Left lobe of liver (tissue), 2 donors: ENCODE measurements around the gene TBC1D22A. TPM values are rescaled to one million over a fixed set of nuclear protein-coding genes. Genes with fewer than 3 reads are reported as not detected.
"Not testable (repeated sequence)": the region's sequence is repeated elsewhere in the genome, so short reads cannot be mapped to it uniquely, and the experiment has no call there.

ENCODE experiments used
- ATAC-seq: fragments of 200-7000 bp; cut with Tn5 transposase; one replicate; pipeline ENCODE4 v1.9.1; 2020; ENCODE audit warnings: mild to moderate bottlenecking, moderate library complexity
- DNase-seq: peaks from one replicate; pipeline ENCODE4 v3.0.0-alpha.2; 2020; ENCODE audit warnings: low spot score
- total RNA-seq: library from RNA; stranded (reverse); gene quantifications from one replicate; pipeline ENCODE4 v1.2.1, GENCODE V29; 2021
- donor health status: DM: no; HTN: no; CAD: no; lungs with moderate emphysema.
- donor health status: DM: no; HTN: yes; CAD: no.

Gene TBC1D22A
- total RNA-seq, 1 donor from 2014 or later: 12.4 TPM

DNA sequence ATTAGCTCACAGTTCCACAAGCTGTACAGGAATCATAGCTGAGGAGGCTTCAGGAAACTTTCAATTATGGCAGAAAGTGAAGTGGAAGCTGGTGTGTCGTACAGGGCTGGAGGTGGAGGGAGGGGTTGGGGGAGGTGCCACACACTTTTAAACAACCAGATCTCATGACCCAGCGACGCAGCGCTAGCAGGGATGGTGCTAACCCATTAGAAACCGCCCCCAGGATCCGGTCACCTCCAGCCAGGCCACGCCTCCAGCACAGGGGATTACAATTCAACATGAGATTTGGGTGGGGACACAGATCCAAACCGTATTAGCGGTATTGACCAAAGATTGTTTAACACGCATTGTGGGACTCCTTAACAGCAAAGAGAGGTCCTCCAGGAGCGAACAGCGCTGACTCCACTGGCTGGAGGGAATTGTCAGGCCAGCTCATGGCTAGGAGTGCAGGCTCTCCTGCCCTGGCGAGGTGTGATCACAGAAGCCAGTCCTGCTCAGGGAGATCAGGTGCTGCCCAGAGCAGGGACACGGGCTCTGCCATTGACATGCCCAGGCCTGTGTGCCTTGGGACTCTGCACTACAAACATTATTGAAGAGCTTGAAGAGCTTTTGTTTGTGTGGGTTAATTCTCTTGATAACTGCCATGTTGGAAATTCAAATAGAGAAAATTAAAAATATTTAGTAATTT, 215.3 kb downstream of the TBC1D22A start:
- ATAC-seq (no peak), DNase-seq (no peak)

DNA sequence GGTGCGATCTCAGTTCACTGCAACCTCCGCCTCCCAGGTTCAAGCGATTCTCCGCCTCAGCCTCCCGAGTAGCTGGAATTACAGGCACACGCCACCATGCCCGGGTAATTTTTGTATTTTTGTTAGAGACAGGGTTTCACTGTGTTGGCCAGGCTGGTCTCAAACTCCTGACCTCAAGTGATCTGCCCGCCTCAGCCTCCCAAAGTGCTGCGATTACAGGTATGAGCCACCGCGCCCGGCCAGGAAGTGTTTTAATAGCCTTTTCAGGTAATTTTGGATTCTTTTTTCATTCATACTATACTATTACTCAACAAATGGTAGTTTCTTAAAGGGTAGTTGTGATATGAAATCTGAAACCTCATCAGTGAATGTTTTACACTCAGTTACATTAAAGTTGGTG, 216.2 kb downstream of the TBC1D22A start:
- not testable (repeated sequence) for ATAC-seq, DNase-seq

DNA sequence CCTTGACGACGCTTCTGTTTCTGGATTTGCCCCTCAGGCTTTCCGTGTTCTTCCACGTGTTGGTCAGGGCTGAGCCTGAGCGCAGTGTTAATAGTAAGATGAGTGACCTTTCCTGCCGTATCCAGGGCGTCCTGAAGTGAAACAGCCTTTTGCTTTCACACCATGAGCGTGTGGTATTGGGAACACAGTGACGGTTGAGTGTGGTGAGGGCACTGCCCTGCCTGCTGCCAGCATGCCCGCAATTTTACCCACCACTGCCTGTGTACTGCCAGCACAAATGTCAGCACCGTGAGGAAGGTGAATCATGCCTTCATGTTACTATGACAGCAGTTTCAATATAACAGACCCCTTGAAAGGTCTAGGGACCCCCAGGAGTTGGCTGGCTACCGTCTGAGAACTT, 217.1 kb downstream of the TBC1D22A start:
- no peak for DNase-seq
- no peak for ATAC-seq

DNA sequence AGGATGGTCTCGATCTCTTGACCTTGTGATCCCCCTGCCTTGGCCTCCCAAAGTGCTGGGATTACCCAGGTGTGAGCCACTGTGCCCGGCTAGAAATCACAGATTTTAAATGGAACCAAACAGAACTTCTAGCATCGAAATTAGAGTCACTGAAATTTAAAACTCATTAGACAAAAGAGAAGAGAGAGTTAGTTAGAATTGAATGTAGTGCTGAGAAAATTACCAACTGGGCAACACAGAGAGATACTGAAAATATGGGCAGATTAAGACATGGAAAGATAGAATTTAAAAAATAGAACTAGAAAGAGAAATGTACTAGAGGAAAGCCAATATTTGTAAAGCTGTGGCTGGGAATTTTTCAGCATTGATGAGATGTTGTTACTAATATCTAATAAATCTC, 217.9 kb downstream of the TBC1D22A start:
- no peak for ATAC-seq
- no peak for DNase-seq

DNA sequence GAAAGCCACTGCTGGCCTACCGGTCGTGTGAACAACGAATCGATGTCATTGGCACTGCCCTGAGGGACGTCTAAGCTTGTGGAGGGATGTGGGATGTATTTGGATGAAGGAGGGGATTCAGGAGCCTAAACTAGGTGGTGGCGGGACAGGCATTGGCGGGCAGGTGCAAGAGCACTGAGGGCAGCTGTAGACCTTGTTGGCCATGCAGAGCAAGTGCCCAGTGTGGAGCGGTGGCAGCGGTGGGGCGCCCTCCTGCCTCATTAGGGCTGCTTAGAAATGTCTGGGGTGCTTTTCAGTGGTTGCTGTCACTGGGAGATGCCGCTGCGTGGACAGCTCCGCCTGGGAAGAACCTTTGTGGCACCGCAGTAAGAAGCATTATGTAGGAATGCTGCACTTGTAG, 220.2 kb downstream of the TBC1D22A start:
- ATAC-seq: no peak
- DNase-seq: no peak

DNA sequence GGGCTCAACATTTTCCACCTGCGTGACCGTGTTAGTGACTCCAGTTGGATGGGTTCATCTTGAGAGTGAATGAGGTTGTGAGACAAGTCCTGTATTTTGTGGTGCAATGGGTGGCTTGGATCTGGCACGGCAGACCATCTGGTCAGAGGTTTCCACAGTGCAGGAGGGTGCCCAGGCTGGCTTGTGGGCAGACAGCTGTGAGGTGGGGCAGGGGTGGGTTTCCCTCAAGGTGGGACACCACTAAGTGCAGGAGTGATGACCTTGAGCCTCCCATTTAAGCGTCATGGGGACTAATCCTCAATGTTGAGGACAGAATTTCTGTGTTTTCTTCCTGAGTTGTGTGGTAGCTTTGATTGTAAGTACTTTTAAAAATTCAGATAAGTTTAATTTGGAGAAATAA, 220.6 kb downstream of the TBC1D22A start:
- DNase-seq (no peak), ATAC-seq (no peak)

DNA sequence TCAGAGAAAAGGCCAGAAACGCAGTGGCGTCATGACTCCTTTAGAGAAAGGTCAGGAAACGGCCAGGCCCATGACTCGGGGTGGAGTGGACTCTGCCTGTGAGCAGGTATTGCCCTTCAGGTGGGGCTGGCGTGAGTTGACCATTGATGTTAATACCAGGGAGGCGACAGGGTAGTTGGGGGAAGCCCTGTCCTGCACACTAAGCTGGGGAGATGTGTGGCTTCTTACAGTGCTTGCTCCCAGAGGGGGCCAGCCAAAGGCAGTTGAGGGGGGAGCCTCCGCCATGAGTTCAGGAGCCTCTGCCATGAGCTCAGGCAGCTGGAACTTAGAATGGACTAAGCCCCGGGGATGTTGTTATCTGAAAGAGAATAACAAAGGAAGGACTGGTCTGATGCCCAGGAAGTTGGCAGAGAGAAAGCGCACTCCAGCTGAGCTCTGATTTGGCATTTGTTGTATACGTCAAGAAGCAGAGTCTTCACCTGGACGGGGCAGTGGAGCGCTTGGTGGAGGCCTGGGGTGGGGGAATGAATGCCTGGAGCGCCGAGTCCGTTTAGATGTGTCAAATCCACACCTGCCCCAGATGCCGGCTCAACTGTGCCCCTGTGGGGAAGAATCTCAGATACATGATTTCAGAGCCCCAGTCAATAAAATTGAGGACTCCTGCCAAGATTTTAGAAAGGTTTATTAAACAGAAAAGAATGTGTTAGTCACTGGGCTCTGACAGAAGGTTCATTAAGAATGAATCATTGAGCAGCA, 222.5 kb downstream of the TBC1D22A start:
- DNase-seq (no peak), ATAC-seq (peak; percentile 19)

DNA sequence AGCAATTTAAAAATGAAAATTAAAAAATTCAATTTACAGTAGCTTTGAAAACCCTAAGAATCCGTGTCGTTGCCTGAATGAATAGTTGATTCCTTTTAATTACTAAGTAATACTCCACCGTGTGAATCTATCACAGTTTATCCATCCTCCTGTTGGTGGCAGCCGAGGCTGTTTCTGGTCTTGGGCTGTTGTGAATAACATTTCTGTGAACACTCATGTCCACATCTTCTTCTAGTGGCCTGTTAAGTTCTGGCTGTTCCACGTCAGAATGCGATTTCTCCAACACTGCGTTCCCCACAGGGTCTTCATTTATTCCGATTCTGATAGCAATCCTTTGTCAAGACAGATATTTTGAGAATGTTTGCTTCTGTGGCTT, 223.0 kb downstream of the TBC1D22A start:
- DNase-seq (no peak), ATAC-seq (no peak)

DNA sequence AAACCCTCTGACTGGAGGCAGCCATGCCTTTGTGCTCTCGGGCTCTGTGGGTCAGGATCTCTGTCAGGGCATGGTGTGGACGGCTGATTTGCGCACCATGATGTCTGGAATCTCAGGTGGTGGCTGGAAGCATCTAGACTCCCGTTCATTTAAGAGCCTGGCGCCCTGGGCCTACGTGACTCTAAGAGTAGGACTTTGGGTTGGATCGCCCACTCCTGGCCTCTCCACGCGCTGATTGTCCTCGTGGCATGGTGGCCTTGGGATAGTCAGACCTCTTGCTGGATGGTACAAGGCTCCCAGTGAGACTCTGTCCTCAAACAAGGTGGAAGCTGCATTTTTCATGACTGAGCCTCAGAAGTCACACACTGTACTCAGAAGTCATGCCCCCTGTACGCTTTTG, 224.3 kb downstream of the TBC1D22A start:
- no peak for DNase-seq

DNA sequence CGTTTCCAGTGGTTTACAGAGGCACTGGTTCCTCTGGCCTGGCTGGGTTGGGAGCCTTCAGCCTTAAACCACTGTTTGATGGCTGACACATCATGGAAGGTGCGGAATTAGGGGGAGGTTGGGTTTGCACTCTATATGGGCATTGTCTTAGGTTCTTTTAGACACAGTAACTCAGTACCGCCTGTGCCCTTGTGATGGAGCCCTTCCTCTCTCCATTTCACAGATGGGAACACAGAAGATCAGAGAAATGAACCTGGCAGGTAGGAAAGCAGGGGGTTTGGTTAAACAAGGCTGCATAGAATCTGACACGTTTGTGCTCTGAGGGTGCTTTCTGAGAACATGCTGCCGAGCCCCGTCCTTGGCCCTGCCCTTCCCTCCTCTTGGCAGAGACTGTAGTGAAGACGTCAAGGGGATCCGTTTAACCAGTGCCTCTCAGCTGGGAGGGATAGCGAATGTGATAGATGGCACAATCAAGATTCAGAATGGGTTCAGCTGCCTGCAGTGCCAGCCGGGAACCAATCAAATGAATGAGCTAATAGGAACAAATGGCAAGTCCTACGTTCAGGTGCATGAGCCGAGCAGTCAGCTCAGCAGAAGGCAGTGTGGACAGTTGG, 228.6 kb downstream of the TBC1D22A start:
- ATAC-seq (no peak), DNase-seq (no peak)

More for the DNA sequence above, 224.3 kb downstream of the TBC1D22A start:
- no peak for ATAC-seq

DNA sequence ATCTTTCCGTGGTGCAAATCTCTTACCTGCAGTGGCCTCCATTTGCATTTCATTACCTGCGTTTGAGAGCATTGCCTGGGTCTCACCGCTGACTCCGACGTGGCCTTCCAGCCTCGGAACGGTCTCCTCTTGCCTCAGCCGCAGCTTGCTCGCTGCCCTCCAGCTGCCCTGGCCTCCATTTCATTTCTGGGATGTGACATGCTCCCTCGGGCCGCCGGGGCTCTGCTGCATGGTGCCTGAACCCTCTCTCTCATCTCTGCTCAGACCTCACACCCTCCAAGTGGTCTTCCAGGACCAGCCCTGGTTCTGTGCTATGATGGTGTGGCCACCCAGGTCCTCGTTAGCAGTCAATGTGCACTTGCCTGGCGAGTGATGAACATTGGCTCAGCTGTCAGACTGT, 229.2 kb downstream of the TBC1D22A start:
- ATAC-seq (no peak), DNase-seq (no peak)

DNA sequence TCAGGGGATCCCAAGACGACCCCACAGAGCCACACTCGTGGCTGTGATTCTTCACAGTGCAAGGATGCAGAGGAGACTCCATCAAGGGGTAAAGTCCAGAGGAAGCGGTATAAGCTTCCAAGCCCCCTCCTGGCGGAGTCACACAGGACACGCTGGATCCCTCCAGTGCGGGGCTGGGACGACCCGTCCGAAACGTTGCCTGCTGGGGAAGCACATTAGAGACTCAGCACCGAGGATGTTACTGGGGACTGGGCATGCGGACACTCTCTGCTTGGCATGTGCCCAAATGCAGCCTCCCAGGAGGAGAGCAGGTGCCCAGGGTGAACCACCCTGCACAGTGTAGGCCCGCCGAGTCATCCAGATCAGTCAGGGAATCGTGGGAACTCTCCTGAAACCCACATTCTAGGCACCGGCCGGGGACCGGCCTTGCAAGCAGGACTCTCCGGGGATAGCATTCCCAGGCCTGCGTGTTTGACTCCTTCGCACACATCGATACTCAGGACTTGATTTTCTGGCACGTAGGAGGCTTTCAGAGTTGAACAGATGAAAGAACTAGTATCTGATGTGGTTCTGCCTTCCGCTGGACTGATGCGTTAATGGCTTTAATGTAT, 229.8 kb downstream of the TBC1D22A start:
- ATAC-seq (no peak), DNase-seq (no peak)

DNA sequence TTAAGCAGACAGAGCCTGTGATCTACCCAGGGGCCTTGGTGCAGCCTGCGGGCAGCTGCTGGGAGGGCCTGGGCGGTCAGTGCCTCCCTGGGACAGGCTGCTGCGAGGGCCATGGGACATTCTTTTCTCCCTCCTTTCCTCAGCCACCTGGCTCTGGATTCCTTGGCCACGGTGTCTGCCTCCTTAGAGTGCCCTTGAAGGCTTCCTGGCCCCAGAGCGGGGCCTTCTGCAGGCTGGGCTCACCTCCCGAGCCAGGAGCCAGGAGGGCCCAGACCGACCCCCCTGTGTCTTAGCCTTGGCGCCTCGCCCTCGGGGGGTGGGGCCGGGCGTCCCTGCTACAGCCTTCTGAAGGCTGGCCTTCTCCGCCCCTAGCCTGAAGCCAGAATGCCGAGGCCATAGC, 231.2 kb downstream of the TBC1D22A start:
- ATAC-seq: peak; percentile 20
- no peak for DNase-seq

DNA sequence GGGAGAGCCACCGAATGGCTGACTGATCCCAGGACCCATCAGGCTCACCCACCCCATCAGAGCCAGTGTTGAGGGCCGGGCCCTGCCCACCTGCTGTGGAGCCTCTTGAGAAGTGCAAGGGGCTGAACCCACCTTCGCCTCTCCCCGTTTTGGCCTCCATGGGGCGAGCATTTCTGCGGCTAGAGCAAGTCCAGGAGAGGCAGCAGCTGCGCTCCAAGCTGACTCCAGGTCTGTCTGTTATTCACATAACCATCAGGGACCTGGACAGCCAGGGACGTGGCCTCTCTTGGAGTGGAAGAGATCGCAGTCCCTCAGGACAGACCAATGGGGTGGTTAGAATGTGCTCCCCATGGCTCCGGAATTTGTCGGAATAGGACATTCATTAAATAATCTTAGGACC, 231.8 kb downstream of the TBC1D22A start:
- DNase-seq: no peak
- ATAC-seq: no peak

DNA sequence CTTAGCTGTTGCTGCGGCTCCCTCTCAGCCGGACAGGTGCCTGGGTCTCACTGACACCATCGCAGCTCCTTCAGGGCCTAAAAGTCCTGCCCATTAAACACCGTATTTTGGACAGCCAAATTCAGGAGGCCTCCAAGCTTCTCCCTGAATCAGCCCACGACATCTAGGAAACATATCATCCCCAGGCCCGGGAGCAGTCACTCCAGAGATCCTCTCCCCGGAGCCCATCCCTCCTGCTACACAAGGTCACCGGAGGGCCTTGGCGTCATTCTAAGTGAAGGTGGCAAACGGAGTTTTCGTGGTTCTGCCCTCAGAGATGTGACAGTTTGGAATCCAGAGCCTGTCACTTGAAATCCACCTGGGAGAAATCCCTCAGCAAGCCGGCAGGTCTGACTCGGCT, 232.5 kb downstream of the TBC1D22A start:
- DNase-seq (no peak), ATAC-seq (no peak)

DNA sequence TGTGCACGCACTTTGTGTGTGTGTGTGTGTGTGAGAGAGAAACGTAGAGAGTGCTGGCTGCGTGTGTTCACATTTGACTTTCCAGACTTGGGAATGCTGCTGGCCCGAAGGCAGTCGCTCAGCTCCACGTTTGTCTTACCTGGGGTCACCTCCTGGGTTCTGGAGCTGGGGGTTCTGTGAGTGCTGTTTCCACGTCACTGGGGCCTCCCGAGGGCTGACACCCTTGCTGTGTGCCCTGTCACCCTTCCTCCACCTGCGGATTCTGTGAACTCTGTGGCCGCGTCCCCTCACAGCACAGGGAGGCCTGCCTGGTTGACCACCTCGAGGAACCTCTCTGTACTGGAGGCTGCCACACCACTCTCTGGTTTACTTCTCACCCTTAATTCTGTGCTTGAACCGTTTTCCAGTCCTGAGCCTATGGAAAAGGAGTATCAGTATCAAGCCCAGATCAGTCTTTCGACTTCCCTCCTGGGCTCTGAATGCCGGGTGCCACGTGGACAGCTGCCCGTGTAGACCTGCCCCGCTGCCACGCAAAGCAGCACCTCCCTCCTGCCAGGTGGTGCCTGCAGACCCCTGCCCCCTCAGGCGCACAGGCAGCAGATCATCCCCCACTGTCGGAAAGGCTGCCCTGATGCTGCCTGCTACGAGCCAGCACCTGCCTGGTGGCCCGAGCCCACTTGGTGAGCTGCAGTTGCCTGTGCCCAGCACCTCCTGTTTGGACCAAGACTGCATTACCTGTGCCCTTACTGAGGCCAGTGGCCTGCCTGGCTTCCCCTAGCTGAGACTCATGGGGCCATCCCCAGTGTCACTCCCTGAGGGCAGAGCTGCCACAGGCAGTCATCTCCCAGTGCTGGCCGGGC, 233.3 kb downstream of the TBC1D22A start:
- no peak for ATAC-seq
- DNase-seq: no peak

DNA sequence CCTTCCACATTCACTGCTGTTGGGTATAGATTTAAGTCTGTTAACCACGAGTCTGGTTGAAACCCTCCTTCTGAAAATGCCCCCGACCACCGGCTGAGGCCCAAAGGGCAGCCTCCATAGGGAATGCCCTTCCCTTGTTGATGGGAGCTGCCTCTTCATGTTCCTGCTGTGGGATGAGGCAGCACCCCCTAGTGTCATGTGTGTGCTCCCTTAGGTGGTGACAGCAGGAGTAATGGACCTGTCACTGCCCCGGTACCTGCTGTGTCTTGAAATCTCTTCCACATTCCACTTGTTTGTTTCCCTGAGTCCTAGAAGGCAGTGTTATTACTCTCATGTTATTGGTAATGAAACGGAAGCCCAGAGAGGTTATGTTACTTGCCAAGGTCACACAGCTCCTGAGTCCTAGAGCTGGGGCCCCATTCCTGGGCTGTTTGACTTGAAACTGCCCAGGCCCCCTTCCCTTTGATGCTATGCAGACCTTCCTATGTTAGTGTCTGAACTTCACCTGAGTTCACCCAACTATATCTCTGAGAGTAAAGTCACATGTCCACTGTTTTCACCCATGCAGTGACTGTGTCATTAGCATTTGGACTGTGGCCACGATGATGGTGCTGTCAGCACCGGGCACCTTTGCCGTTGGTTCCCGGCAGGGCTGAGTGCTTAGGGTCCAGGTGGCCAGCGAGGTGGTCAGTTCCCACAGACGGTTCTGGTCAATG, 234.3 kb downstream of the TBC1D22A start:
- peak; percentile 85 for ATAC-seq

DNA sequence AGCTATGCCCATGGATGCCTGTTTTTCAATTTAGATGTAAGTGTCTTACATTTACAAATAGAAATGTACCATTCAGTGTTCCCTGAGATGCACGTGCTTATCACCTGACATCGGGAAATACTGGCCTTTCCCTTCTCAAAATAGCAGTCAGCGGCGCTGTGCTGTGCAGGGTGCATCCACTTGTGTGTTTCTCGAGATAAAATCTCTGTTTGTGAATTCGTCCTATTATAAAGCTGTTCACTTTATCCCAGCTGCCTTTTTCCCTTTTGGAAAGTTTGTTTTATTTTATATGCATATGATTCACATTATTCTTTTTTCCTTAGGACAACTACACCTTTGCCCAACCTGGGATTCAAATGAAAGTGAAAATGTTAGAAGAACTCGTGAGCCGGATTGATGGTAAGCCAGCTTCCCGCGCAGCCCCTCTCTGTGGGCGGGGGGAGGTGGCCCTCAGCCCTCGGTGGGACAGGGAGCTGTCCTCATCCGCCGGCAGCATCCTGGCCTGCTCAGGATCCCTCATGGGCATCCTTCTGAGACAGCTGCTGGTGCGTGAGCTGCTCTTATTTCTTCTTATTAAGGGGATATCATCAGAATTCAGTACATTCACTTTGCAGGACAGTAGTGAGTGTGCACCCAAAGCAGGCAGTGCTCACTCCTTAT, 235.0 kb downstream of the TBC1D22A start:
- DNase-seq (no peak), ATAC-seq (no peak)

More for the DNA sequence above, 234.3 kb downstream of the TBC1D22A start:
- DNase-seq: no peak

DNA sequence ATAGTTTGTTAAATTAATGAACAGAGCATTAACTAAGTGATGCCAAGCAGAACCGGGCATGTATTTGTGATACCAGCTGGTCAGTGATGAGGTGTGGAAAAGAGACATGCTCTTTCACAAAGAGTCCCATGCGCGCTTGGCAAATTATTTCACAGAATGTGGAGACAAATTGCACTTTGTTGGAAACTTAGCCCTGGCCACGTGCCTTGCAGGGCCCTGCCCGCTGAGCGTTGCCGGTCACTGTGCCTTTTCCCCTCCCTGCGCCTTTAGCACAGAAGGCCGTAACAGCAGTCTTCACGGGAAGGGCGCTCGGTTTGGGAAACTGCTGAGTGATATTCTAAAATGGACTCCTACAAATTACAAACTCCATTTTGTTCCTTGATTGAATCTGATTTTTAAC, 235.9 kb downstream of the TBC1D22A start:
- ATAC-seq: no peak
- no peak for DNase-seq

DNA sequence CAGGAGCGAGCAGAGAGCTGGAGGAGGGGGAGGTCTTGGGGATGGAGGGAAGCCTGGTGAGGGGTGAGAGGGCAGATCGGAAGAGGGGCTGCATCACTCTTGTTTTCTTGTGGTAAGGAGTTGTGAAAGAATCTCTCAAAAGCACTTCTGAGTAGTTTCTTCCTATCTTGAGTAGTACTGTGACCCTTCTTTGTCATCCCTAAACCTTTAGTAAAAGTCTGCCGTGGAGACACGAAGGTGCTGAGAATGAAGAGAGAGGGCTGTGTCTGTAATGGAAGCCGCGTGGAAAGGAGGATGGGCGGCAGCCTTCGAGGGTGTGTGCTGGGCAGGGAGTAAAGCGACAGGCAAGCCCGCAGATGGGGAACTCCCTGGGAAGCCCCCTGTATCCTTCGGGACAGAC, 237.8 kb downstream of the TBC1D22A start:
- DNase-seq (no peak), ATAC-seq (no peak)
